GM19468 (cell line): ENCODE data around the gene GNB3.
"Not testable (repeated sequence)": the region's sequence is repeated elsewhere in the genome, so short reads cannot be mapped to it uniquely, and the experiment has no call there.

Experiments
- ATAC-seq: cut with Tn5 transposase; IDR thresholded peaks from one replicate; pipeline ENCODE4 v1.9.1; 2021; ENCODE audit warnings: mild to moderate bottlenecking, moderate library complexity, moderate number of reproducible peaks; ENCODE audit not compliant: unreplicated experiment; ENCODE audit errors: extremely low read depth

The GNB3 gene

GRCh38 chr12:6854036-6854435 is 13.3 kb downstream of the GNB3 start:
- no peak for ATAC-seq

- no peak for ATAC-seq
These were observed 14.6 kb downstream of the GNB3 start for GRCh38 chr12:6855322-6855721.

GRCh38 chr12:6858799-6859198 is 18.1 kb downstream of the GNB3 start:
- ATAC-seq, result no peak

- ATAC-seq, result no peak
These were observed 19.4 kb downstream of the GNB3 start for GRCh38 chr12:6860116-6860515.

- no peak for ATAC-seq
These were observed 20.2 kb downstream of the GNB3 start for GRCh38 chr12:6860942-6861341.

GRCh38 chr12:6861391-6861790 is 20.7 kb downstream of the GNB3 start:
- no peak for ATAC-seq

GRCh38 chr12:6863033-6863432 is 22.3 kb downstream of the GNB3 start:
- no peak for ATAC-seq

- no peak for ATAC-seq
These were observed 23.0 kb downstream of the GNB3 start for GRCh38 chr12:6863586-6864321.

GRCh38 chr12:6865307-6865706 is 24.6 kb downstream of the GNB3 start:
- ATAC-seq, result not testable (repeated sequence)

- no peak for ATAC-seq
These were observed 25.6 kb downstream of the GNB3 start for GRCh38 chr12:6866163-6866919.

- no peak for ATAC-seq
These were observed 26.2 kb downstream of the GNB3 start for GRCh38 chr12:6866920-6867412.

- ATAC-seq, result peak; percentile 27
These were observed 26.9 kb downstream of the GNB3 start, which contains the start of gene TPI1 for GRCh38 chr12:6867413-6868210. Gene TPI1 (plus strand): TSS chr12:6867531. CDS start chr12:6867567, 36 bp downstream.

- no peak for ATAC-seq
These were observed 27.7 kb downstream of the GNB3 start for GRCh38 chr12:6868211-6869048.

- no peak for ATAC-seq
These were observed 28.6 kb downstream of the GNB3 start for GRCh38 chr12:6869049-6870021.

GRCh38 chr12:6870304-6870703 is 29.6 kb downstream of the GNB3 start:
- not testable (repeated sequence) for ATAC-seq

- no peak for ATAC-seq
These were observed 30.6 kb downstream of the GNB3 start for GRCh38 chr12:6871052-6871957.
